IPS-18c (cell line): ENCODE data around the gene OLIG2.

ENCODE experiments used
- H3K4me3 ChIP-seq: 2 replicates; pipeline ENCODE4 v1.7.0; 2013; ENCODE audit warnings: low read depth, mild to moderate bottlenecking, low read length, moderate library complexity; ENCODE audit not compliant: insufficient read depth
- H3K9me3 ChIP-seq: one replicate; pipeline ENCODE4 v1.6.1; 2013; ENCODE audit warnings: mild to moderate bottlenecking, low read length, moderate library complexity; ENCODE audit not compliant: control insufficient read depth, insufficient read depth

OLIG2 gene

DNA sequence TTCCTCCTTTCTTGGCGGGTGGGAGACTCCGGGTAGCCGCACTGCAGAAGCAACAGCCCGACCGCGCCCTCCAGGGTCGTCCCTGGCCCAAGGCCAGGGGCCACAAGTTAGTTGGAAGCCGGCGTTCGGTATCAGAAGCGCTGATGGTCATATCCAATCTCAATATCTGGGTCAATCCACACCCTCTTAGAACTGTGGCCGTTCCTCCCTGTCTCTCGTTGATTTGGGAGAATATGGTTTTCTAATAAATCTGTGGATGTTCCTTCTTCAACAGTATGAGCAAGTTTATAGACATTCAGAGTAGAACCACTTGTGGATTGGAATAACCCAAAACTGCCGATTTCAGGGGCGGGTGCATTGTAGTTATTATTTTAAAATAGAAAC, 2.5 kb downstream of the OLIG2 start:
- H3K4me3 ChIP-seq: no peak overlapping the region
- peaks cover 3% of the 10 kb centered on the region for H3K9me3 ChIP-seq

DNA sequence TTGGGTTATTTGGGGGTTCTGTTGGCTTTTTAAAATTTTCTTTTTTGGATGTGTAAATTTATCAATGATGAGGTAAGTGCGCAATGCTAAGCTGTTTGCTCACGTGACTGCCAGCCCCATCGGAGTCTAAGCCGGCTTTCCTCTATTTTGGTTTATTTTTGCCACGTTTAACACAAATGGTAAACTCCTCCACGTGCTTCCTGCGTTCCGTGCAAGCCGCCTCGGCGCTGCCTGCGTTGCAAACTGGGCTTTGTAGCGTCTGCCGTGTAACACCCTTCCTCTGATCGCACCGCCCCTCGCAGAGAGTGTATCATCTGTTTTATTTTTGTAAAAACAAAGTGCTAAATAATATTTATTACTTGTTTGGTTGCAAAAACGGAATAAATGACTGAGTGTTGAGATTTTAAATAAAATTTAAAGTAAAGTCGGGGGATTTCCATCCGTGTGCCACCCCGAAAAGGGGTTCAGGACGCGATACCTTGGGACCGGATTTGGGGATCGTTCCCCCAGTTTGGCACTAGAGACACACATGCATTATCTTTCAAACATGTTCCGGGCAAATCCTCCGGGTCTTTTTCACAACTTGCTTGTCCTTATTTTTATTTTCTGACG, 3.1 kb downstream of the OLIG2 start:
- H3K4me3 ChIP-seq: no peak overlapping the region
- peaks cover 6% of the 10 kb centered on the region for H3K9me3 ChIP-seq

DNA sequence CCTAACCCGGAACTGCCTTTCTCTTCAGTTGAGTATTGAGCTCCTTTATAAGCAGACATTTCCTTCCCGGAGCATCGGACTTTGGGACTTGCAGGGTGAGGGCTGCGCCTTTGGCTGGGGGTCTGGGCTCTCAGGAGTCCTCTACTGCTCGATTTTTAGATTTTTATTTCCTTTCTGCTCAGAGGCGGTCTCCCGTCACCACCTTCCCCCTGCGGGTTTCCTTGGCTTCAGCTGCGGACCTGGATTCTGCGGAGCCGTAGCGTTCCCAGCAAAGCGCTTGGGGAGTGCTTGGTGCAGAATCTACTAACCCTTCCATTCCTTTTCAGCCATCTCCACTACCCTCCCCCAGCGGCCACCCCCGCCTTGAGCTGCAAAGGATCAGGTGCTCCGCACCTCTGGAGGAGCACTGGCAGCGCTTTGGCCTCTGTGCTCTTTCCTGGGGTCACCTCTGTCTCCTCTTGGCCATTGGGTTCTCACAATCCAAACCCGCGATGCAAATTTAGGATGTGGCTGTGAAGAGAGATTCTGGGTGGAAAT, 3.7 kb downstream of the OLIG2 start:
- no peak overlapping the region for H3K4me3 ChIP-seq
- H3K9me3 ChIP-seq: peaks cover 6% of the 10 kb centered on the region

DNA sequence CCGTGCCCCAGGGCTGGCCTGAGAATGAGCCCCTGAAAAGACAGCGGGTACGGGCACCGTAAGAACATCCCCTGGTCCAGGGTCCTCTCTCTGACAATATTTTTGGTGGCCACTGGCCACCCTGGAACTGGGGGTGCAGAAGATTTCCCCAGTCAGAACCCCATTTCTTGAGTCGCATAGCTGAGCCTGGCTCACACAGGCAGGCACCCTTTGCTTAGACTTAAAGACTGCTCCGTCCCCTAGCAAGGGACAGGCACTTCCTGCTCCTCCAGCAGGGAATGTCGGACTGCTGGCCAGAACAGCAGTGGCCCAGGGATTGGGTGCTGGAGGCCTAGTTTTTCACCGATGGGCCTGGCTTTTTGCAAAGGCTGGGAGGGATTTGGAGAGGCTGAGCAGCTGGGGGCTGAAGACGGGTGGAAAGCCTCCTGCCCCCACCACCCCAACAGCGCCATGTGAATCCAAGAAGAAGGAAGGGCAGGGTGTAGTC, 4.3 kb downstream of the OLIG2 start:
- Histone ChIP-seq H3K4me3 (no peak overlapping the region), H3K9me3 (peaks cover 6% of the 10 kb centered on the region)

DNA sequence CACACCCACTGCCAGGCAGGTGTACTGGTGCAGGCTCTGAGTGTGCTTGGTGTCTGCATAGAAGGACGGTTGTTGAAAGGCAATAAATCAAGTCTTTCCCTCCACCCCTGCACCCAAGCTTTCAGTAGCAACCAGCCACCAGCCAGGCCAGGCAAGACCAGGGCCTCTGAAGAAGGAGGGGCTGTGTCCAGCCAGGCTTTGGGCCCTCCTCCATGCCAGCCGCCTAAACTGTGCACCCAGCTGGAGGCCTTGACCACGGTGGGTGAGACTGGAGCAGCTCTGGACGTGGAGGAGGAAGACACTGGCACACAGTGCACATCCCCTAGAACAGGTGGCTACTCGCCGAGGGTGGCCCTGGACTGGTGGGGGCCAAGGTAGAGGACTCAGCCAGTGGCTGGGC, 4.9 kb downstream of the OLIG2 start:
- Histone ChIP-seq H3K9me3 (peaks cover 6% of the 10 kb centered on the region), H3K4me3 (no peak overlapping the region)

DNA sequence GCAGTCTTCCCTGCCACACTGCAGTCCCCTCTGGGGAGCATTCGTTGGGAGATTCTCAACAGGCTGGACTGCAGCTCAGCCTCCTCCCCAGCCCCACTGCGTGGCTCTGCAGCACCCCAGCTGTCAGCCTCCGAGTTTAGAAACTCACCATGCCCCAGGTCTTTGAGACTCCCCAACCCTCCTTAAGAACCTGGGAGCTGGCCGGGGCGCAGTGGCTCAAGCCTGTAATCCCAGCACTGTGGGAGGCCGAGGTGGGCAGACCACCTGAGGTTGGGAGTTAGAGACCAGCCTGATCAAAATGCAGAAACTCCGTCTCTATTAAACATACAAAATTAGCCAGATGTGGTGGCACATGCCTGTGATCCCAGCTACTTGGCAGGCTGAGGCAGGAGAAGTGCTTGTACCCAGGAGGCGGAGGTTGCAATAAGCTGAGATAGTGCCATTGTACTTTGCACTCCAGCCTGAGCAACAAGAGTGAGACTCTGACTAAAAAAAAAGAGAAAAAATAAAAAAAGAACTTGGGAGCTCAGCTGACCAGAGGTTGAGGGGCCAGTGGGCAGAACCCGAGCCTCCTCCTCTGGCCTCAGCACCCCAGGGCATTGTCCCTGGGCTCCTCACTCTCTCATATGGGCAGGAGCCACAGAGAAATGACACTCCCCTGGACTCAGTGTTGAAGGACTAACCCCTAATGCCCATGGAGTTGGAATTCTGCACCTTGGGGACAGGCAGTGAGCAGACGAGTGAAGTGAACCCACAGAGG, 5.6 kb downstream of the OLIG2 start:
- peaks cover 6% of the 10 kb centered on the region for H3K9me3 ChIP-seq
- no peak overlapping the region for H3K4me3 ChIP-seq

DNA sequence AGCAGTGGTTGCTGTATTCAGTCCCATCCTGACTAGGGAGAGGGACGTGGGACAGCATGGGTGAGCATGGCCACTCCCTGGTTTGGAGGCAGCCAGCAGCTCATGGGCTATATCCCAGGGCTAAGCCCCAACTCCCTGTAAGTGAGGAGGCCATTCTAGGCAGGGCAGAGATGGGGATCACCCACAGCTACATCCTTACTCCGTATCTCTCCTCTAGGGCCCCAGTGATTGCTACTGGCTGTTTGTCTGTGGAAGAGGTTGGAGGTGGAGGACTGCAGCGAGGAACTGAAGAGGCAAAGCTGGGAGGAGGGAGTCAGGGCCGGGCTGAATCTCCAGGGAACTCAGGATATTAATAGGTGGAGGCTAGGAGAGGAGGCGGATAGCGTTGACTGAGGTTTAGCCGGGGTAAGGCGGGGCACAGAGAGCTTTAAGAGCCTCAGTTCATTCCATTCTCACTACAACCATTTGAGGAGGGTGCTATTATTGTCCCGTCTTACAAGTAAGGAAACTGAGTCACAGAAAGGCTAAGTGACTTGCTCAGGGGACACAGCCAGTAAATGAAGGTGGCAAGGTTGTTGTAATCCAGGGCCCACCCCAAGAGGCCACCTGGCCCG, 6.8 kb downstream of the OLIG2 start:
- no peak overlapping the region for H3K4me3 ChIP-seq
- H3K9me3 ChIP-seq: peaks cover 6% of the 10 kb centered on the region

DNA sequence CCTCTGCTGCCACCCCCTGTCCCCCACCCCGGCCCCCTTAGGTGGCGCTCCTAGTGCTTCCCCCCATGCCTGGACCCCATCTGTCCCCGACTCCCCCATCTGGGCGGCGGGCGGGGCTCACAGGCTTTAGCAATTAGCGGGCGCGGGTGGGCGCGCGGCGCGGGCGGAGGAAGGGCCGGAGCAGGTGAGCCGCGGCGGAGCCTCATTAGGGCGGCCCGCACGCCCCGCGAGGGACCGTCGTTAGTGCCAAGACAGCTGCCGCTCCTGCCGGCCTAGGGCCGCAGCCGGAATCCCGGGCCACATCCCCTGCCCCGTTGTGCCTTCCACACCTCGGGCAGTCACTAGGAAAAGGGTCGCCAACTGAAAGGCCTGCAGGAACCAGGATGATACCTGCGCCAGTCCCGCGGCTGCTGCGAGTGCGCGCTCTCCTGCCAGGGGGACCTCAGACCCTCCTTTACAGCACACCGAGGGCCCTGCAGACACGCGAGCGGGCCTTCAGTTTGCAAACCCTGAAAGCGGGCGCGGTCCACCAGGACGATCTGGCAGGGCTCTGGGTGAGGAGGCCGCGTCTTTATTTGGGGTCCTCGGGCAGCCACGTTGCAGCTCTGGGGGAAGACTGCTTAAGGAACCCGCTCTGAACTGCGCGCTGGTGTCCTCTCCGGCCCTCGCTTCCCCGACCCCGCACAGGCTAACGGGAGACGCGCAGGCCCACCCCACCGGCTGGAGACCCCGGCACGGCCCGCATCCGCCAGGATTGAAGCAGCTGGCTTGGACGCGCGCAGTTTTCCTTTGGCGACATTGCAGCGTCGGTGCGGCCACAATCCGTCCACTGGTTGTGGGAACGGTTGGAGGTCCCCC, 7.6 kb downstream of the OLIG2 start:
- Histone ChIP-seq H3K9me3 (peaks cover 6% of the 10 kb centered on the region), H3K4me3 (peak overlapping the region; percentile 38)

DNA sequence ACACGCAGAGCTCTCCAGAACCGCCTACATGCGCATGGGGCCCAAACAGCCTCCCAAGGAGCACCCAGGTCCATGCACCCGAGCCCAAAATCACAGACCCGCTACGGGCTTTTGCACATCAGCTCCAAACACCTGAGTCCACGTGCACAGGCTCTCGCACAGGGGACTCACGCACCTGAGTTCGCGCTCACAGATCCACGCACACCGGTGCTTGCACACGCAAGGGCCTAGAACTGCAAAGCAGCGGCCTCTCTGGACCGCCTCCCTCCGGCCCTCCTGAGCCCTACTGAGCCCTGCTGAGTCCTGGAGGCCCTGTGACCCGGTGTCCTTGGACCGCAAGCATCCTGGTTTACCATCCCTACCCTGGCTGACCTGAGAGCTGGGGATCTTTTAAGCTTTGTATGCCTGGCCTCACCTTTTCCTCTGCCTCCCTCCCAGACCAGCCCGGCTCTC, 8.3 kb downstream of the OLIG2 start:
- H3K4me3 ChIP-seq: no peak overlapping the region
- peaks cover 6% of the 10 kb centered on the region for H3K9me3 ChIP-seq

DNA sequence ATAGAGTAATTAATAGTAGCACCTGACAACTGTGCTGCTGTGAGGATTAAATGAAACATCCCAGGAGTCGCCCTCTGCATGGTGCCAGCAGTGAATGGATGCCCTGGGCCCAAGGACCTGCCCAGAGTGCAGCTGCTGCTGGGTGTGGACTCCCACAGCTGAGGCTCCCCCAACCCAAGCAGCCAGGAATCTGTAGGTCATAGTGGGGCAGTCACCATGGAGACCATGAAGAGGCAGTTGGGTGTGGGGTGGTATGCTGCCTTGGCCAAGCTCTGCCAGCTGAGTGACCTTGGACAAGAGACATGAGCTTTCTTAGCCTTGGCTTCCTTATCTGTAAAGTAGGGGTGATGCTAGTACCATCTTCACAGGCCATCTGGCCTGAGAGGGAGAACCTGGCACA, 9.4 kb downstream of the OLIG2 start:
- H3K9me3 ChIP-seq: peaks cover 6% of the 10 kb centered on the region

DNA sequence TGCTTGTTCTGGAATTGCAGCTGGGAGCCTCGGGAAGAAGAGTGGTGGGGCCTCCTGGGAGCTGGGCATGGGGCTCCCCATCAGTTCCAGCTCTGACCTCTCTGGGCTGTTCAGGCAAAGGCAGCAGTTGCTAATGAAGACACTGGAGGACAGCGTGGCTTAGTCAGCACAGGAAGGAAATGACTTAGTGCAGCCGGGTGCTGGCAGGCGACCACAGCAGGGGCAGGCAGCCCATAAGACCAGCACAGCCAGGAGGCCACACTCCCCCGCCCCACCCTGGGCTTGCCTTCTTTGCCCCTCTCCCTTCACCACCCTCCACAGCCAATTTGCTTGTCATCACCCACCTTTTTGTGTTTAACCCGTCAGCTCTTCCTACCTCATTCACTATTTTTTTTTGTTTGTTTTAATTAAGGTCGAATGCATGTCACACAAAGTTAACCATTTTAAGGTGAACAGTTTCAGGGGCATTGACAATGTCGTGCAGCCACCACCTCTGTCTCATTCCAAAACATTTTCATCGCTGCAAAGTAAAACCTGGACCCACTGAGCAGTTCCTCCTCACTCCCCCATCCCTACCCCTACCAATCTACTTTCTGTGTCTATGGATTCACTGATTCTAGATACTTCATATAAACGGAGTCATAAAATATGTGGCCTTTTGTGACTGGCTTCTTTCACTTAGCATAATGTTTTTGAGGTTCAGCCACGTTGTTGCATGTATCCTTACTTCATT, 10.9 kb downstream of the OLIG2 start:
- peaks cover 6% of the 10 kb centered on the region for H3K9me3 ChIP-seq
- no peak overlapping the region for H3K4me3 ChIP-seq

More for the DNA sequence above, 9.4 kb downstream of the OLIG2 start:
- H3K4me3 ChIP-seq: no peak overlapping the region

DNA sequence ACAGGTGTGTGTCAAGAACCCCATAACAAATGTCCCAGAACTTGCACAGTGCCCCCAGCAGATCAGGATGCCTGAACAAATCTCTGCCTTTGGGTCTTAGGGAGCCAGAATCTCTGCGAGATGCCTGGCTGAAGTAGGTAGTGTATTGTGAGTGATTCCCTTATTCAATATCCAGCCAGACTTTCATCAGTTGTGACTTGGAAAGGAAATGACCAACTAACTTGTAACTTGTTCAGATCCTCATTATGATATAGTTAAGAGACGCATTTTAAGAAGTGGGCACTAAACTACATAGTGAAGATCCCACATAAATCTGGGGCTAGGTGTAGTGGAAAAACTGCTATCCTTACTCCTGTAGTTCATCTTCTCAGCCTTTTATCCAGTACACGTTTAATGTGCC, 11.8 kb downstream of the OLIG2 start:
- Histone ChIP-seq H3K9me3 (peaks cover 6% of the 10 kb centered on the region), H3K4me3 (no peak overlapping the region)

DNA sequence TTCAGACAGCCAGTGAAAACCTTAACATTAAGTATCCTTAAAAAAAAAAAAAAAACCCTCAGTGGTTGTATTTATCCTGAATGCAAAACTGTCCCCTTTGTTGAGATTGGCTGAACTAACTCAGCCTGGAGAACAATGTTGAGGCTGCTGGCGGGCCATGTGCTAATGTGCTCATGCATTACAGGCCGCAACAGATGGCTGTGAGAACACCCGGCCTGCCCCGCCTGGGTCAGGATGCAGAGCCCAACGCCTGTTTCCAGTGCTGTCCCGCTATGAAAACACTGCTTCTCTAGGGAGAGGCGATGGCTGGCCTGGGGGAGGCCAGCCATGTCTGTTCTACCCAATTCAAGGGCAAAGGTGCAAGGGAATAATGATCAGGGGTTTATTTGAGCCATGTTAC, 13.8 kb downstream of the OLIG2 start:
- Histone ChIP-seq H3K4me3 (no peak overlapping the region), H3K9me3 (no peaks in the 10 kb centered on the region)

DNA sequence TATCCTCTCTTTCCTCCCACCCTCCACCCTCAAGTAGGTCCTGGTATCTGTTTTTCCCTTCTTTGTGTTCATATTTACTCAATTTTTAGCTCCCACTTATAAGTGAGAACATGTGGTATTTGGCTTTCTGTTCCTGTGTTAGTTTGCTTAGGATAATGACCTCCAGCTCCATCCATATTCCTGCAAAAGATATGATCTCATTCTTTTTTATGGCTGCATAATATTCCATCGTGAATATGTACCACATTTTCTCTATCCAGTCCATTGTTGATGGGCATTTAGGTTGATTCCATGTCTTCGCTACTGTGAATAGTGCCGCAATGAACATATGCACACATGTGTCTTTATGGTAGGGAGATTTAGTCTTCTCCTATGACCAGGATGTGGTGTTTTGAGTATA, 14.5 kb downstream of the OLIG2 start:
- H3K9me3 ChIP-seq: no peaks in the 10 kb centered on the region
- H3K4me3 ChIP-seq: no peak overlapping the region

DNA sequence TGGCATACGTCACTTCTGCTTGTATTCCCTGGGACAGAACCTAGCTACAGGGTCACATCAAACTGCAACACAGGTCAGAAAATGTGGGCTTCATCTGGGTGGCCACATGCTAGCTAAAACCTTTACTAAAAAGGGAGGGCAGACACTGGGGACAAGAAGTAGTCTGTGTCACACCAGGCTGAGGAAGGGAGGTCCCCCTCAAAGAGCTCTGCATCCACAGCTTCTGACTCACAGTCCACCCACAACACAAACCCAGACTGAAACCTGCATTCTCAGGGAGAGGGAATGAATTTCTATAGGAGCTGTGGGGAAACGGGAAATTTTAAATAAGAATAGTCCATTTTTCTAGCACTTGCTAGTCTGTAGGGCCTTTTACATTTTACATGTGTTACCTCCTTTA, 16.2 kb downstream of the OLIG2 start:
- Histone ChIP-seq H3K9me3 (no peaks in the 10 kb centered on the region), H3K4me3 (no peak overlapping the region)

DNA sequence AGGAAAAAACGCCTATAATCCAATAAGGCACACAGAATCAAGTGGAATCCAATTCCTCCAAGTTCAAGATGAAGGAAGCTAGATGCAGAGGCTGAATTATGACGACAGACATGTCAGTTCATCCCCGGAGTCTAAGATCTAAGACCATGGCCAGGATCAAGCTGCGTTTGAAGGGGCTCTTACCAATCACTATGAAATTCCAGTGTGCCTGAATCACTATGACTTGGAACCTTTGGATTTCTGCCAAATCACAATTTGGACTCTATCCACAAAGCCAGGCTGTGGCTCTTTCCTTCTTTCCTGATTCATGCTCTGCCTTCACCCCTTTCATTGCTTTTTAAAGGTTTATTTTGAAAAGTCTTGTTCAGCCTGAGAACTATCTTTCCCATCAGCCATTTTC, 17.1 kb downstream of the OLIG2 start:
- no peak overlapping the region for H3K4me3 ChIP-seq
- H3K9me3 ChIP-seq: no peaks in the 10 kb centered on the region

DNA sequence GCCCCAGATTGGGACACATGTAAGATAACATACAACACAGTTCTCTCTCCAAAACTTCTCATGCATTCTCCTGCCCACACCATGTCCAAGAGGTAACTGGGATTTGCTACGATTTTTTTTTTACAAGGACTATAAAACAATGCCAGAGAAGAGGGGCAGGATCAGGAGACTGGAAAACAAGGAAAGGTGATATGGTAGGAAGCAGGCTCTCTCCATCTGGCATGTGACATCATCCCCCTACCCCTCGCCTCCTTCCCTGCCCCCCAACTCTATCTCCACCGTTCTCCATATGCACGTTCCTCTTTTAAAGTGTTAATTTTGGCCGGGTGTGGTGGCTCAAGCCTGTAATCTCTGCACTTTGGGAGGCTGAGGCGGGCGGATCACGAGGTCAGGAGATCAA, 20.7 kb downstream of the OLIG2 start:
- no peak overlapping the region for H3K4me3 ChIP-seq

More for the DNA sequence above, 20.7 kb downstream of the OLIG2 start:
- H3K9me3 ChIP-seq: no peaks in the 10 kb centered on the region
